Activated T-cell treated with anti-CD3 and anti-CD28 coated beads, Interleukin-2, amount 50 U/mL, for 48 hours (primary cell): ENCODE results near the gene TPGS1.

Source experiments
- DNase-seq, 2 experiments: peaks; one replicate each; pipeline ENCODE4 v3.0.0-alpha.2; 2020

Gene TPGS1

DNA sequence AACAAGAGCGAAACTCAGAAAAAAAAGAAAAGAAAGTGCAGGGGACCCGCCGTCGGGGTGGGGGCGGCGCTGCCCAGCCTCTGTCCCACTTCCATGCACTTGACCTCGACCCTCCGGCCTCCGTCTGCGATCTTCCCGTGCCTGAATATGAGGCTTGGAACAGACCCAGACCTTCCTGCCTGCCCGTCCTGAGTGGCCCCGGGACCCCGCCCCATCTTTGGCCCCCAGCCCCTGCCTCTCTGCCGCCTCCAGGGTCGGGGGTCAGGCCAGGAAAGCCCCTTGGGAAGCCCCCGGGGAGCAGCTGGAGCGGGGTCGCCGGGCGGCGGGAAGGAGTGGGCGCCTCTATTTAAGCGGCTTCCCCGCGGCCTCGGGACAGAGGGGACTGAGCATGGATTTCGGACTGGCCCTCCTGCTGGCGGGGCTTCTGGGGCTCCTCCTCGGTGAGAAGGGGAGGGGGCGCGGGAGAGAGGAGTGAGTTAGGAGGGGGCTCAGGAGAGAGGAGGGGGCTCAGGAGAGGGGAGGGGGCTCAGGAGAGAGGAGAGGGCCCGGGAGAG lies 11.1 kb upstream of the TPGS1 start, which contains the start of gene MADCAM1:
Gene MADCAM1, plus strand, starts transcription at position 375 of the 554 bp plus-strand sequence. Its CDS starts 14 bp downstream, at position 389.
- no peak for DNase-seq

DNA sequence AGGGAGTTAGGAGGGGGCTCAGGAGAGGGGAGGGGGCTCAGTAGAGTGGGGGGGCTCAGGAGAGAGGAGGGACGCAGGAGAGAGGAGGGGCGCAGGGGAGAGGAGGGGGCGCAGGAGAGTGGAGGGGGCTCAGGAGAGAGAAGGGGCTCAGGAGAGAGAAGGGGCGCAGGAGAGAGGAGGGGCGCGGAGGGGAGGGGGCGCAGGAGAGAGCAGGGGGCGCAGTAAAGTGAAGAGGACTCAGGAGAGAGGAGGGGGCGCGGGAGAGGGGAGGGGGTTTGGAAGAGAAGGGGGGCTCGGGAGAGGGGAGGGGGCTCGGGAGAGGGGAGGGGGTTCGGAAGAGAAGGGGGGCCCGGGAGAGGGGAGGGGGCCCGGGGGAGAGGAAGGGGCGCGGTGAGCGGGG lies 10.3 kb upstream of the TPGS1 start:
- no peak for DNase-seq

DNA sequence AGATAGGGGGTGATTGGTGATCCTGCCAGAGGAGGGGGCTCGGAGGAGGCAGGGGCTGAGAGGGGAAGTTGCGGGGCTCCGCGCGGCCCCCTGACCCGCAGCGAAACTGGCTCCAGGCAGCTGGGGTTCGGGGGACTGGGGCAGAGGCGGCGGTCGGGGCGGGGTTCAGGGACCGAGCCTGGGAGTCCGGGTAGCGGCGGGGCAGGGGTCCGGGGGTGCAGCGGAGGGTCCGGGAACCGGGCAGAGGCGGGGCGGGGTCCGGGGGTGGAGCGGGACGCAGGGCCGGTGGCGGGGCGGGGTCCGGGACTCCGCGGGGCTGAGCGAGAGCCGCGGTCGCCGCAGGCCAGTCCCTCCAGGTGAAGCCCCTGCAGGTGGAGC lies 9.8 kb upstream of the TPGS1 start:
- DNase-seq: no peak

DNA sequence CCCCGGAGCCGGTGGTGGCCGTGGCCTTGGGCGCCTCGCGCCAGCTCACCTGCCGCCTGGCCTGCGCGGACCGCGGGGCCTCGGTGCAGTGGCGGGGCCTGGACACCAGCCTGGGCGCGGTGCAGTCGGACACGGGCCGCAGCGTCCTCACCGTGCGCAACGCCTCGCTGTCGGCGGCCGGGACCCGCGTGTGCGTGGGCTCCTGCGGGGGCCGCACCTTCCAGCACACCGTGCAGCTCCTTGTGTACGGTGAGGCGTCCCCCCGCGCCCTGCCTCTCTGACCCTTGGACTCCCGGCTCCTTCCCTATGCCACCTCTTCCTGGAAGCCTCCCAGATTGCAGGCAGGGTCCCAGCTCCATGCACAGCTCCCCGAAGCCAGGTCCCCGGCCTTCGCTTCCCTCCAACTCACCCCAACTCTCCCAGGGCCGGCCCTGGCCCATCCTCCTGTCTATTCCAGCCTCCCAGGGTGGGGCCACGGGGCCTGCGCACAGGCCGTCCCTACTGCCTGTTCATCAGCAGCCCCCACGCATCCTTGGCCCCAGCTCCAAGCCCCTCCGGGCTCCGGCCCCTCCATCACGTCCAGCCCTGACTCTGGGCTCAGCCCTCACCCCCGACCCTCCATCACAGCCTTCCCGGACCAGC lies 9.3 kb upstream of the TPGS1 start:
- DNase-seq: no peak

DNA sequence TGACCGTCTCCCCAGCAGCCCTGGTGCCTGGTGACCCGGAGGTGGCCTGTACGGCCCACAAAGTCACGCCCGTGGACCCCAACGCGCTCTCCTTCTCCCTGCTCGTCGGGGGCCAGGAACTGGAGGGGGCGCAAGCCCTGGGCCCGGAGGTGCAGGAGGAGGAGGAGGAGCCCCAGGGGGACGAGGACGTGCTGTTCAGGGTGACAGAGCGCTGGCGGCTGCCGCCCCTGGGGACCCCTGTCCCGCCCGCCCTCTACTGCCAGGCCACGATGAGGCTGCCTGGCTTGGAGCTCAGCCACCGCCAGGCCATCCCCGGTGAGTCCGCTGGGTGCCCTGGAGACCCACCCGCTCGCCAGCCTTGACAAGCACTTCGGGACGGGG lies 8.8 kb upstream of the TPGS1 start:
- DNase-seq: no peak

DNA sequence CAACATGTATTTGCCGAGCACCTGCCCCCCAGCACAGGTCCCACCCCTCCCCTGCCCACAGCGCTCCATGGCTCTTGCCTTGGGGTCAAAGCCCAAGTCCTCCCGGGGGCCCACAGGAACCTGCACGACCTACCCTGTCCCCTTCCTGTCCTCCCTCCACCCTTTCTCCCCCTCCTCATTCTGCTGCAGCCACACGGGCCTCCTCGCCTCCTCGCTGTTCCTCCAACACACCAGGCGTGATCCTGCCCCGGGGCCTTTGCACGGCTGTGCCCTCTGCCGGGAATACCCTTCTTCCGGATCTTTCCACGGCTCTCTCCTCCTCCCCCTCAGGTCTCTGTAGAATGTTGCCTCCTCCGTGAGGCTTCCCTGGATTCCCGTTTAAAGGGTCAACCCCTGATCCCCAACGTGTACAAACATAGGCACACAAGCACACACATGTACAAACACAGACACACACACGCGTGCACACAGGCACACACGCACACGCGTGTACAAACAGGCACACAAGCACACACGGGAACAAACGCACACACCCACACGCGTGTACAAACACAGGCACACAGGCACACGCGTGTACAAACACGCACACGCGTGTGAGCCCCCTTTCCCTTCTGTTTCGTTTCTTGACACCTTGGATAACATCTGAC lies 8.2 kb upstream of the TPGS1 start:
- DNase-seq: no peak

DNA sequence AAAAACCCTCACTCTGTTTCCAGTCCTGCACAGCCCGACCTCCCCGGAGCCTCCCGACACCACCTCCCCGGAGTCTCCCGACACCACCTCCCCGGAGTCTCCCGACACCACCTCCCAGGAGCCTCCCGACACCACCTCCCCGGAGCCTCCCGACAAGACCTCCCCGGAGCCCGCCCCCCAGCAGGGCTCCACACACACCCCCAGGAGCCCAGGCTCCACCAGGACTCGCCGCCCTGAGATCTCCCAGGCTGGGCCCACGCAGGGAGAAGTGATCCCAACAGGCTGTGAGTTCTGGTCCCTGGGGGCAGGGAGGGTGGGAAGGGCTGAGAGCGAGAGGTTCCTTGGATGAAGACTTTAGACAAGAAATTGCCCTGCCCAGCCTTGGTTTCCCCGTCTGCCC lies 5.7 kb upstream of the TPGS1 start:
- DNase-seq: no peak

DNA sequence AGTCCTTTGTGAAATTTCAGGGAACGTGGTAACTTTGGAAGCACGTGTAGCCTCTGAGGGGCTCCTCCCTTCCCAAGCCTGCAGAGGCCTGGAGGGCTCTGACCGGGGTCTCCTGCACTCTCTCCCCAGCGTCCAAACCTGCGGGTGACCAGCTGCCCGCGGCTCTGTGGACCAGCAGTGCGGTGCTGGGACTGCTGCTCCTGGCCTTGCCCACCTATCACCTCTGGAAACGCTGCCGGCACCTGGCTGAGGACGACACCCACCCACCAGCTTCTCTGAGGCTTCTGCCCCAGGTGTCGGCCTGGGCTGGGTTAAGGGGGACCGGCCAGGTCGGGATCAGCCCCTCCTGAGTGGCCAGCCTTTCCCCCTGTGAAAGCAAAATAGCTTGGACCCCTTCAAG lies 2.7 kb upstream of the TPGS1 start:
- DNase-seq: no peak

DNA sequence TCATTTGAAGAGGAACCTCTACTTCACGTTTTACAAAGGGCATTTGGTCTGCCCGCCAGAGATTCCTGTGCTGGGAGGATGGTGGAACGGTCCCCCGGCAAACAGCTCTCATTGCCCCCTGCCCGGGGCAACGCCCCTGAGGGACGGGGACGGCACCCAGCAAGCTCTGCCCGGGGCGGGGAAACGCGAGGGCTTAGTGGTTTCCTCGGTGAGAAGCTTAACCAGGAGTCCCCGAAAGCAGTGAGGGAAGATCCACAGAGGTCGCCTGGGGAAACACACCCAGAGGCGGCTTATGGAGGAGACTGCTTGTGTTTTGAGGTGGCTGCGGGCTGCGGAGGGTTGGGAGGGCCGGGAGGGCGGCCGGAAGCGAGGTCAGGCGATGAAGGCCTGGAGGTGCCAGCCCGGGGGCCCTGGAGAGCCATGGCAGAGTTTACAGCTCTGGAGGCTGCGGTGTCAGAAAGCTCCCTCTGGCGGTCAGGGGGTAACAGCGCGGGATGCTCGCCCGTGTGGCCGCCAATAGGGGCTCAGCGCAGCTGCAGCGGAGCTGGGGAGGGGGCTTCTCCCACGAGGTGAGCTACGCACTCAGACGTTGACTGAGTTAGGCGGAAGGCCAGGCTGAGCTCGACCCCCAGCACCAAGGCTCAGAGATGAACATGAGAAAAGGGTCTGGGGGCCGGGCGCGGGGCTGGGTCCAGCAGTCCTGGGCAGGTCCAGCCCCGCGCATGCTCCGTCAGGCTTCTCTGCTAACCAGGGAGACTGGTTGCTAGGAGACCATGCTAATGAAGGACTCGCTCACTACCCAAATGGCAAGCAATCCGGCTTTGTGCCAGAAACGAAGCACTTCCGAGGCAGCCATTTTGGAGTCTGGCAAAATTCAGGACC lies 652 bp upstream of the TPGS1 start:
- peak; percentile 93 to 96 for DNase-seq

DNA sequence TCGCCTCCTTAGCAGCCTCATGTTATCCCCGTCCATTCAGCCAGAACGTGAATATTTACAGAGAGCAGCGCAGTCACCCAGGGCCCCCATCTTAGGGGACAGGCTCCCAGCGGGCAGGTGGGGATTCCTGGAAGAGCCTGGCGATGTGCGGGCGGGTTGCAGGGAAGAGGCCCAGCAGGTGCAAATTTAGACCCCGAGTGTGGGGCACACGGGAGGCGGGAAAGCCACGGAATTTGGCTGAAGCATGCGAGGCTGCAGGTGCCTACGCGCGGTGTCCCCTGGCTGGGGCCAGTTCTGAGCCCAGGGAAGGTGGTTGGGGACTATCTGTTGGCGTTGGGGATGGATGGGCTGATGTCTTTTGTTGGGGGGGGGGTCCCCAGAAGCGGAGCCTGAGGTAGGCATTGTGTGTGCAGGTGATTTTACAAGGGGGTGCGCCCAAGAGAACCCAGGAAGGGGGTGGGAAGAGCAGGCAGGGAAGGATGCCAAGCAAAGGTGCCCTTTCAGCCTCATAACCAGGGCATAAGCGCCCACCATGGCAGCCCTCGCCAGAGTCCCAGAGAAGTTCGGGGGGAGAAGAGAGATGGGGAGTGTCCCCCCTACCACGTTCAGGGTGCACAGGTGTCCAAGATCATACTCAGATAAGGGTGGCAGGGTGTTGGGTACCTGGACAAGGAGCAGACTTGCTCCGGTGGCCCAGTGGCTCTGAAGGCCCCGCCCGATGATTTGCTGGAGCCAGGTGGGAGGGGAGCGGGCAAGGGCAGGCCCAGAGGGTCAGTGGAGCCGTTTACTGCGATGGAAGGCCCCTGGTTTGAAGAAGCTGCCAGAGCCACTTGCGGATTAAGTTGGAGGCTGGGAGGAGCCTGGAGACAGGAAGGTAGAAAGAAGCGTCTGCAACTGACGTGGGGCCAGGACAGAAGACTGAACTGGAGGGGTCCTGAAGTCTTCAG lies 1.2 kb downstream of the TPGS1 start:
- no peak for DNase-seq

DNA sequence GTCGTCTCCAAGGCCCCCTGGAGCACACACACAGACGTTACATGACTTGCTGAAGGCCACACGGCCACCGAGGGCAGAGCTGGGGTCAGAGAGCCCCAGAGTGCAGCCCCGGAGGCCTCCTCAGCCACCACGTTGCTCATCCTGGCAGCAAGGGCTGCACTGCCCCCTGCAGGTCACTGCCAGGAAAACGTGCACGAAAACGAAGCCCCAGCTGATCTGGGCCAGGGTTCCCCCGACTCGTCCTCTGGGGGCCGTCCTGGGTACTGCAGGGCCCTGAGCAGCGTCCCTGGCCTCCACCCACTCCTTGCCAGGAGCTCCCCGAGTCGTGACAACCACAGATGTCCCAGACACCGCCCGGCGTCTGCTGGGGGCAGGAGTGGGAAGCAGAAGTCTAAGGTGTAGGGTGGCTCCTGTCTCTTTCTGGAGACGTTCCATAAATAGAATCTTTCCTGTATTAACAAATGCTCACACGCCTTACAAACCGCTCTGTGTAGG lies 3.4 kb downstream of the TPGS1 start:
- peak; percentile 98 for DNase-seq

DNA sequence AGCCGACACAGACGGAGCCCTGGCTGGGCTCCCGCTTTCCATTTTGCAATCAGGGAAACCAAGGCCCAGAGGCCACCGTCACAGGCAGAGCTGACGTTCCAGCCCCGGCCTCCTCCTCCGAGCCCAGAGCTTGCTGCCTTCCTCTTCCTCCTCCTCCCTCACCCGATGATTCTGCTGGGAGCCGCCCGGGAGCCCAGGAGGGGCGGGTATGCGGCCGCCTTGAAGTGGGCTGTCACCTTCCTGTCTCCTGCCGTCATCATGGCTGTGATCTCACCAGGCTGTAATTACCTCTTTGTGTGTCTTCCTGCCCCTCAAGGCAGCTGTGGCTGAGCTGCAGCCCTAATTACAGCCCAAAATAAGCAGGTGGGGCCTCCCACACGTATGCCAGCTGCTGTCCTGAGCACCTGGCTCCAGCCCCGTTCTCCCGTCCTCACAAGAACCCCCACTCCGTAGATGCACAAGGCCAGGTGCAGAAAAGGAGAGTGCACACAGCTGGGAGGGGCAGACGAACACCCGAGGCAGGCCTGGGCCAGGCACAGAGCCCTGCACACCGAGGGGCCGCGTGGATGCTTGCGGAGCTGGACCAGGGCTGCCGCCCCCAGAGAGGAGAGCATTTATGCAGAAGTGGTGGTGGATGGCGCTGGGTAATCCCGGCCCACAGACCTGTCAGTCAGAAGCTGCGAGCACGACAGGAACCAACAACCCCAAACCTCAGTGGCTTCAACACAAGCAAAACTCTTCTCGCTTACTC lies 4.0 kb downstream of the TPGS1 start:
- peak; percentile 79 to 85 for DNase-seq

DNA sequence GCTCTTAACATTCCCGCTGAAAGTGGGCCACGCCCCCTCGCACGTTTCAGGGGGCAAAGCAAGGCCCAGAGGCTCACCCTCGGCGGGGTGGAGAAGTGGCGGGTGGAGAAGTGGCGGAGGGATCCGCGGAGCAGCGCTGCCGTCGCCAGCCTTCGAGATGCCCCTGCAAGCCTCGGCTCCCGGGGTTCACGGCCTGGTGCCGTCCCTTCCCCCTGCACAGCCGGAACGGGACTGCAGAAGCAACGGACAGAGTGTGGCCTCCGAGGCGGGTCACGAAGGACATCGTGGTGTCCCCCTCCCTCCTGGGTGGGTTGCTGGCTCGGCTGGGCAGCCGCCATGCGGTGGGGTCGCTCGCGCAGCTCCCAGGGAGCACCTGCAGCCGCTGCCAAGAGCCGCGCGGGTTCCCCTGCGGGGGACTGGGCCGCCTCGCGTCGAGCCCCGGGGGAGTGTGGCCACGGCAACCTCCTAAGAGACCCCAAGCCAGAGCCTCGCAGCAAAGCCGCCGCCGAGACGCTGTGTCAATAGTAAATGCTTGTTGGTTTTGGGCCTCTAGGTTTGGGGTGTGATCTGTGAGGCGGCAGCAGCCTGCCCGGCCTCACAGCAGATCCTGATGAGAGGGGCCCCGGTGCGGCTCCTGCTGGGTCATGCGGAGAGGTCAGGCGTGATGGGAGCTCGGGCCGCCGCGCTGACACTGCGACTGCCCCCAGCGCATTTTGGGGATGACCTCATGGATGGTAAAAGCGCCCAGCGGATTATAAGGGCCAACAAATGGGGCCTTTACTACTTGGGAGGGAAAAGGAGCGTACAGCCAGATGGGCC lies 5.5 kb downstream of the TPGS1 start:
- no peak for DNase-seq

DNA sequence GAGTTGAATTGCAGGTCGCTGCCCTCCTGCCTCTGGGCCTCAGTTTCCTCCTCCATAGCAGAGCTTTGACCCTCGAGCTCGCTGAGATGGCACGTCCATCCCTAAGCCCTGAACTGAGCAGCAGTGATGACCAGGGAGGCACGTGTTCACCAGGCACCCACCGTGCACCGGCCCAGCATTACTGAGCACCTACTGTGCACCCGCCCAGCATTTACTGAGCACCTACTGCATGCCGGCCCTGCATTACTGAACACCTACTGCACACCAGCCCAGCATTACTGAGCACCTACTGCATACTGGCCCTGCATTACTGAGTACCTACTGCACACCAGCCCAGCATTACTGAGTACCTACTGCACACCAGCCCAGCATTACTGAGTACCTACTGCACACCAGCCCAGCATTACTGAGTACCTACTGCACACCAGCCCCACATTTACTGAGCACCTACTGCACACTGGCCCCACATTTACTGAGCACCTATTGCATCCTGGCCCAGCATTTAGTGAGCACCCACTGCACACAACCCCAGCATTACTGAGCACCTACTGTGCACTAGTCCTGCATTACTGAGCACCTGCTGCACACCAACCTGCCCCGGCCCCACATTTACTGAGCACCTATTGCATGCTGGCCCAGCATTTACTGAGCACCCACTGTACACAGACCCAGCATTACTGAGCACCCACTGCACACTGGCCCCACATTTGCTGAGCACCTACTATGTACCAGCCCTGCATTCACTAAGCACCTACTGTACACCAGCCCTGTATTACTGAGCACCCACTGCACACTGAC lies 6.3 kb downstream of the TPGS1 start:
- no peak for DNase-seq

DNA sequence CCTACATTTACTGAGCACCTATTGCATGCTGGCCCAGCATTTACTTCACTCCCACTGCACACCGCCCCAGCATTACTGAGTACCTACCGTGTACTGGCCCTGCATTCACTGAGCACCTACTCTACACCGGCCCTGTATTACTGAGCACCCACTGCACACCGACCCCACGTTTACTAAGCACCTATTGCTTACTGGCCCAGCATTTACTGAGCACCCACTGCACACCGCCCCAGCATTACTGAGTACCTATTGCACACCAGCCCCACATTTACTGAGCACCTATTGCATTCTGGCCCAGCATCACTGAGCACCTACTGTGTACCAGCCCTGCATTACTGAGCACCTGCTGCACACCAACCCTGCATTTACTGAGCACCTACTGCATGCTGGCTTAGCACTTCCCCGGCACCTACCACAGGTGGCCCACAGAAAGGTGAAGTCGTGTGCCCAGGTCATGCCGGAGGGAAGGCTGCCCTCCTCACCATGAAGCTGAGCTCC lies 6.9 kb downstream of the TPGS1 start:
- no peak for DNase-seq

DNA sequence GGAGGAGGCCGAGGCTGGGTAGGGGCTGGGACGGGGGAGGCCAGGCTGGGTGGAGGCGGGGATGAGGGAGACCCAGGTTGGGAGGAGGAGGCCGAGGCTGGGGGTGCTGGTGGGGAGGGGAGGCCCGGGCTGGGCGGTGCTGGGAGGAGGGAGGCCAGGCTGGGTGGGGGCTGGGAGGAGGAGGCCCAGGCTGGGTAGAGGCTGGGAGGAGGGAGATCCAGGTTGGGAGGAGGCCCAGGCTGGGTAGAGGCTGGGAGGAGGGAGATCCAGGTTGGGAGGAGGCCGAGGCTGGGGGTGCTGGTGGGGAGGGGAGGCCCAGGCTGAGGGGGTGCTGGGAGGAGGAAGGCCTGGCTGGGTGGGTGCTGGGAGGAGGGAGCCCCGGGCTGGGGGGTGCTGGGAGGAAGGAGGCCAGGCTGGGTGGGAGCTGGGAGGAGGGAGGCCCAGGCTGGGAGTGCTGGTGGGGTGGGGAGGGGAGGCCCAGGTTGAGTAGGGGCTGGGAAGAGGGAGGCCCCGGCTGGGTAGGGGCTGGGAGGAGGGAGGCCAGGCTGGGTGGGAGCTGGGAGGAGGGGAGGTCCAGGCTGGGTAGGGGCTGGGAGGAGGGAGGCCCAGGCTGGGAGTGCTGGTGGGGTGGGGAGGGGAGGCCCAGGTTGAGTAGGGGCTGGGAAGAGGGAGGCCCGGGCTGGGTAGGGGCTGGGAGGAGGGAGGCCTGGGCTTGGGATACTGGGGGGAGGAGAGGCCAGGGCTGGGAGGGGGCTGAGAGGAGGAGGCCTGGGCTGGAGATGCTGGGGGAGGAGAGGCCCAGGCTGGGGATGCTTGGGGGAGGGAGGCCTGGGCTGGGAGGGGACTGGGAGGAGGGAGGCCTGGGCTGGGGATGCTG lies 10.7 kb downstream of the TPGS1 start:
- DNase-seq: no peak

DNA sequence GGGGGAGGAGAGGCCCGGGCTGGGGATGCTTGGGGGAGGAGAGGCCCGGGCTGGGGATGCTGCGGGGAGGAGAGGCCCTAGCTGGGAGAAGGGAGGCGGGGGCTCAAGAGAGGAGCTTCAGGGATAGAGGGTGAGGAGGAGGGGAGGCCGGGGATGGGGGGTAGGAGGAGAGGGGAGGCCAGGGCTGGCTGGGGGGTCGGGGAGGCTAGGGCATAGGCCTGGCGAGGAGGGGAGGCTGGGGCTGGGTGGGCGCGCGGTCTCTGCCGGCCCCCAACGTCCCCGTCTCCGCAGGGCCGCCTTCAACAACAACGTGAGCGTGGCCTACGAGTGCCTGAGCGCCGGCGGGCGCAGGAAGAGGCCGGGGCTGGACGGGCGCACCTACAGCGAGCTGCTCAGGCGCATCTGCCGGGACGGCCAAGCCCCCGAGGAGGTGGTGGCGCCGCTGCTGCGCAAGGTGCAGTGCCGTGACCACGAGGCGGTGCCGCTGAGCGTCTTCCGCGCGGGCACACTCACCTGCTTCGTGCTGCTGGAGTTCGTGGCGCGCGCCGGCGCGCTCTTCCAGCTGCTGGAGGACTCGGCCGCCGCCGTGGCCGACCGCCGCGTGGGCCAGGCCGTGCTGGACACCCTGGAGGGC lies 11.4 kb downstream of the TPGS1 start:
- DNase-seq: peak; percentile 61 to 74

DNA sequence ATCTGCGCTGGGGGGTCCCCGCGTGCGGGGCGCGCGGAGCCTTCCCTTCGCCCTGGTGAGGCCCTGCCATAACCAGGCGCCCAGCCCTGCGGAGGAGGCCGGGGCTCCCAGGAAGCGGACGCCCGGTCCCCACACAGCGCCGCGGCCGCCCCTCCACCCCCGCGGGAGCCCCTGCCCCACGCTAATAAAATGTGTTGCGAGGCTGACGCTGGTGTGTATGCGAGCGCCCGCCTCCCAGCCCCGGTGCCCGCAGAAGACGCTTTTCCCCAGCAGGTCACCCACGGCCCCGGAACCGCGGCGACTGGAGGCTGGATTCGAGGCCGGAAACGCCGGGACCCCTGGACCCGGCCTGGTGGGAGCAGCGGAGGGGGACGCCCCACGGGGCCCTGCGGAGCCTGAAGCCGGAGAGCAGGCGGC lies 12.2 kb downstream of the TPGS1 start:
- DNase-seq: no peak
